Measurements from ENCODE around the gene IKBKE. TPM values are rescaled to one million over a fixed set of nuclear protein-coding genes. Genes with fewer than 3 reads are reported as not detected.
A peak's percentile ranks its signal among the peaks of the same experiment; 100 is the strongest.

IKBKE gene
- total and polyA plus RNA-seq, 2 experiments from 2014 or later, result 24.7 to 27.0 TPM

DNA sequence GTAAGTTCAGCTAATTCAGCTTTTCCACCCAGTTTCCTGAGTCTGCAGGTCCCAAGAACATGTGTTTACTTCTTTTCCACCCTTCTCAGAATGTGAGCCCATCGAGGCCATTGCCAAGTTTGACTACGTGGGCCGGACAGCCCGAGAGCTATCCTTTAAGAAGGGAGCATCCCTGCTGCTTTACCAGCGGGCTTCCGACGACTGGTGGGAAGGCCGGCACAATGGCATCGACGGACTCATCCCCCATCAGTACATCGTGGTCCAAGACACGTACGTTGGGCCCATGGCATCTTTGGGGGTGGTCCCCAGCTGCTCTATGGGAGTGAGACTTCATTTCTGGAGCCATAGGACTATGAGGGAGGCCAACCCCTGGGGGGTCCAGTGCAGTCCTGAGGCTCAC is 17.2 kb upstream of the IKBKE start:
- no peak overlapping the region for H3K4me3 ChIP-seq
- H3K27me3 ChIP-seq, result no peaks in the 10 kb centered on the region
- H3K36me3 ChIP-seq, result peaks cover 10% of the 10 kb centered on the region
- peaks cover 35% of the 10 kb centered on the region for H3K4me1 ChIP-seq (ENCODE audit: low read depth)
- no peak overlapping the region for H3K27ac ChIP-seq
- H3K9me3 ChIP-seq (ENCODE audit: low read depth), result no peaks in the 10 kb centered on the region
- DNase-seq (ENCODE audit: low read depth in 1 of 2, low spot score in 1 of 2), result no peak
- TF ChIP-seq, protein P1, sequence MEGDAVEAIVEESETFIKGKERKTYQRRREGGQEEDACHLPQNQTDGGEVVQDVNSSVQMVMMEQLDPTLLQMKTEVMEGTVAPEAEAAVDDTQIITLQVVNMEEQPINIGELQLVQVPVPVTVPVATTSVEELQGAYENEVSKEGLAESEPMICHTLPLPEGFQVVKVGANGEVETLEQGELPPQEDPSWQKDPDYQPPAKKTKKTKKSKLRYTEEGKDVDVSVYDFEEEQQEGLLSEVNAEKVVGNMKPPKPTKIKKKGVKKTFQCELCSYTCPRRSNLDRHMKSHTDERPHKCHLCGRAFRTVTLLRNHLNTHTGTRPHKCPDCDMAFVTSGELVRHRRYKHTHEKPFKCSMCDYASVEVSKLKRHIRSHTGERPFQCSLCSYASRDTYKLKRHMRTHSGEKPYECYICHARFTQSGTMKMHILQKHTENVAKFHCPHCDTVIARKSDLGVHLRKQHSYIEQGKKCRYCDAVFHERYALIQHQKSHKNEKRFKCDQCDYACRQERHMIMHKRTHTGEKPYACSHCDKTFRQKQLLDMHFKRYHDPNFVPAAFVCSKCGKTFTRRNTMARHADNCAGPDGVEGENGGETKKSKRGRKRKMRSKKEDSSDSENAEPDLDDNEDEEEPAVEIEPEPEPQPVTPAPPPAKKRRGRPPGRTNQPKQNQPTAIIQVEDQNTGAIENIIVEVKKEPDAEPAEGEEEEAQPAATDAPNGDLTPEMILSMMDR (IDR thresholded peaks at IDR 0.05; ENCODE audit: low read depth, low read length), result no peak

DNA sequence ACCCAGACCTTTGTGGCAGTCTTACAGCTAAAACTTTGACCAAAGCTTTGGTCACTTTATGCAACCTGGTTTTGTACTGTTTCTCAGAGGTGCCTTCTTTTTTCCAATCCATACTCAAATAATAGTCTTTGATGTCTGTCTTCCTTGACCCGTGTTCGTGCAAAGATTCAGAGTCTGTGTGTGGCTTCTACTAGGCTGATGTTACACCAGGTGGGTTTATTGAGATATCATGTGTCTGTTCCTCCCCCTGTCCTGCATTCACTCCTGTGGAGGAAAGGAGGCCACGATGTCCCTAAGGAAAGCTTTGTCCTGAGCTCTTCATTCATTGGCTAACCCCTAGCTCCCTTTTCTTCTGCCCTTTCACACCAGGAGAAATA is 15.0 kb upstream of the IKBKE start:
- Histone ChIP-seq H3K27ac (peak overlapping the region; percentile 36), H3K36me3 (peaks cover 15% of the 10 kb centered on the region), H3K9me3 (ENCODE audit: low read depth) (no peaks in the 10 kb centered on the region), H3K4me1 (ENCODE audit: low read depth) (peaks cover 28% of the 10 kb centered on the region), H3K27me3 (no peaks in the 10 kb centered on the region), H3K4me3 (no peak overlapping the region)
- DNase-seq (ENCODE audit: low read depth in 1 of 2, low spot score in 1 of 2), result no peak
- TF ChIP-seq, protein P1 (IDR thresholded peaks at IDR 0.05; ENCODE audit: low read depth, low read length), result no peak

DNA sequence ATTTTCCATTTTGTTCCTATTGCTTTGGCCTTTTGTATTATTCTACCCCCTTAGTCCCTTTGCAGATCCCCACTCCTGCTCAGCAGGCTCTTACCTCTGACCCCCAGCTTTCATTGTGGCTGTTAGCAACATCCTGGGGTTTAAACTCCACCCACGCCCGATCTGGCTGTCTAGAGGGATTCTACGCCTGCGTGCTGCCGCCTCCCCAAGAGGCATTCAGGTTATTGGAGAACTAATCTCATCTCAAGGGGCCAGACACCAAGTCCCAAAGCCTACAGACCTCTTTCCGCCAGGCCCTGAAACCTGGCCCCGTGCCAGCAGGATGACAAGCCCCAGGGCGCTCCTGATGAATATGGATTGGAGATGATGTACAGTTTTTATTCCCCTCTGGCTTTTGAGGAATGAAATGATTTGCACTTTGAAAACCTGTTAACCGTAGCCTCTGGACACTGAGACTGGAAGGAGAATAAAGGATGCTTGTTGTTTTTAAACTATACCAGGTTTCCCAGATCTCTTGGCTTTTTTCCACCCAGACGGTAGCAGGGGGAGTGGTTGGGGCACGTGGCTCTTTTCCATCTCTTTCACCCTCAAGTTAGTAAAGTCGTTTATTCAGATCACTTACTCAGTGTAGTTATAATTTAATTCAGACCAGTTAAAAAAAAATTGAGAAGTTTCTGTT is 14.5 kb upstream of the IKBKE start:
- peak; percentile 29 to 75 for DNase-seq (ENCODE audit: low read depth in 1 of 2, low spot score in 1 of 2)
- Histone ChIP-seq H3K27me3 (no peaks in the 10 kb centered on the region), H3K4me3 (no peak overlapping the region), H3K27ac (peak overlapping the region; percentile 36), H3K4me1 (ENCODE audit: low read depth) (peaks cover 27% of the 10 kb centered on the region), H3K9me3 (ENCODE audit: low read depth) (no peaks in the 10 kb centered on the region), H3K36me3 (peaks cover 10% of the 10 kb centered on the region)
- TF ChIP-seq, protein P1 (IDR thresholded peaks at IDR 0.05; ENCODE audit: low read depth, low read length), result no peak

DNA sequence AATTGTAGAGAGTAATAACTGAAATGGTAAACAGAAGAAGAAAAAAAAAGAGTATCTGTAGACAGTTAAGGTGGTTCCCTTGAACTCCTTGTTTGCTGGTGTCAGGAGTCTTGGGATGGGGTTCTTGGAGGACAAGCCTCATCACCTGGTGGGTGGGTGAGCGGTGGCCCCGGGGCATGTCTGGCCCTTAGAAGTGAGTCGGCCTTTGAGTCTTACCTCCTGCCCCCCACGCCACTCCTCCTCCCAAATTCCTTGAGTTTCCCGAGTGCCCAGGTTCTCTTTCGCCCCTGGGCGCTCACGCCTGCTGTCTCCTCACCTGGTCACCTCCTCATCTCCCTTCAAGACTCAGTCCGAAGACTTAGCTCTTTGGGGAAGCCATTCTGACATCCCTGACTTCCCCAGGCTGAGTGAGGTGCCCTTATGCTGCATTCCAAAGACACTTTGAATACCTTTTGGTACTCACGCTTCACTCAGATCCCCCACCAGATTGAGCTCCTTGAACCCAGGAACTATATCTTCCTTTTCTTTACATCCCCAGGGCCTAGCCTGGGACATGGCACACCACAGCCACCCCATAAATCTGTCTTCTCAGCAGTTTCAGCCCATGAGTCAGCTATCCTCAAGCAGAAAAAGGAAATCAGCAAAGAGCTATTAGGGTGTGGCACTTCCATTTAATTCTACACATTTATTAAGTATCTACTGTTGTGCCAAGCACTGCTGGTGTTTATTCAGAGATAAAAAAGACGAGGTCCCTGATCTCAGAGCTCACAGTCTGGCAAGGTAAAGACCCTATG is 13.5 kb upstream of the IKBKE start:
- Histone ChIP-seq H3K4me3 (no peak overlapping the region), H3K9me3 (ENCODE audit: low read depth) (no peaks in the 10 kb centered on the region), H3K27ac (no peak overlapping the region), H3K4me1 (ENCODE audit: low read depth) (peaks cover 20% of the 10 kb centered on the region), H3K36me3 (peaks cover 10% of the 10 kb centered on the region), H3K27me3 (no peaks in the 10 kb centered on the region)
- DNase-seq (ENCODE audit: low read depth in 1 of 2, low spot score in 1 of 2), result no peak
- TF ChIP-seq, protein P1 (IDR thresholded peaks at IDR 0.05; ENCODE audit: low read depth, low read length), result no peak

DNA sequence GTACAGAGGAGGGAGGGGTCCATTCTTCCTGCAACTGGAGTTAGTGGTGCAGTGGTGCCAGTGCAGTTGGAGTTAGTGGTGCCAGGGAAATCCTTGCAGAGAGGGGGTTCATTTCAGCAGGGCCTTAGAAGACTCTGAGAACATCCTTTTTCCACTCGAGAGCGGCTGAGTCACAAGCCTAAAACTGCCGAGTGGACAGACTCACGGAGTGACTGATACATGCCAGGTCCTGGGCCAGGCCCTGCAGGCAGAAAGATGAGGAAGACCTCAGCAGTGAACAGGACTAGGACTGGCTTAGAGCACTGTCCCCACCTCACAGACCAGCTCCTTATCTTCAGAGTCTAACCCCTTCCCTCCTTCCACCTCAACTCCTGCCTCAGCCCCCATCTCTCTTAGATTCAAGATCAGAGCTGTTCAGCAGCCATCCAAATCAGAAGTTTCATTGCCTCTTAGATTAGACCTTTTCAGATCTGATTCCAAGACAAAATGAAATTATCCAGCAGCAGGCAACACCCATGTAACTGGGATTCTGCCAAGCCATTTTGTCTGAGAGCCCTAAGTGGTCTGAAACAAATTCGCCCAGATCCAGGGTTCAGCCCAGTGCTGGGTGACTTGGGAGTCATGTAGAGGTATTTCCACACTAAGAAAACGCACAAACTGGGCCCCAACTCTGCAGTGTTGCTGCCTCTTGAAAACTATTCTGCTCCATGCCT is 12.7 kb upstream of the IKBKE start:
- no peak for DNase-seq (ENCODE audit: low read depth in 1 of 2, low spot score in 1 of 2)
- Histone ChIP-seq H3K9me3 (ENCODE audit: low read depth) (no peaks in the 10 kb centered on the region), H3K4me1 (ENCODE audit: low read depth) (peaks cover 18% of the 10 kb centered on the region), H3K27me3 (no peaks in the 10 kb centered on the region), H3K27ac (peak overlapping the region; percentile 37), H3K36me3 (peaks cover 10% of the 10 kb centered on the region), H3K4me3 (no peak overlapping the region)
- TF ChIP-seq, protein P1 (IDR thresholded peaks at IDR 0.05; ENCODE audit: low read depth, low read length), result no peak
